GM23338 (cell line): ENCODE results near the gene FCHSD1. TPM values are rescaled to one million over a fixed set of nuclear protein-coding genes. Genes with fewer than 3 reads are reported as not detected.

ENCODE experiments used
- ATAC-seq: fragments of 200-7000 bp; cut with Tn5 transposase; 3 replicates; pipeline ENCODE4 v1.9.1; 2020
- DNase-seq: peaks from one replicate; pipeline ENCODE4 v3.0.0-alpha.2; 2015; ENCODE audit warnings: low spot score
- H2AFZ ChIP-seq: fragments of 200-600 bp; sonication (generic); 2 replicates; pipeline ENCODE4 v1.8.0; 2016; ENCODE audit warnings: antibody characterized with exemption, mild to moderate bottlenecking, moderate library complexity
- H3F3A ChIP-seq: fragments of 200-600 bp; sonication (generic); replicated peaks from 2 replicates; pipeline ENCODE4 v1.8.0; 2017; ENCODE audit warnings: antibody characterized with exemption, mixed run types, low read depth
- H3K27ac ChIP-seq: fragments of 200-600 bp; sonication (generic); 2 replicates; pipeline ENCODE4 v1.6.1; 2016; ENCODE audit warnings: low read depth
- H3K27me3 ChIP-seq: fragments of 200-600 bp; sonication (generic); 2 replicates; pipeline ENCODE4 v1.8.0; 2016; ENCODE audit warnings: mild to moderate bottlenecking, mixed run types, moderate library complexity; ENCODE audit not compliant: insufficient read depth
- H3K36me3 ChIP-seq: fragments of 200-600 bp; sonication (generic); 2 replicates; pipeline ENCODE4 v1.8.0; 2016; ENCODE audit warnings: mild to moderate bottlenecking; ENCODE audit not compliant: insufficient read depth
- H3K4me1 ChIP-seq: fragments of 200-600 bp; sonication (generic); 2 replicates; pipeline ENCODE4 v1.8.0; 2016; ENCODE audit warnings: mild to moderate bottlenecking, moderate library complexity; ENCODE audit not compliant: insufficient read depth
- H3K4me2 ChIP-seq: fragments of 200-600 bp; sonication (generic); 2 replicates; pipeline ENCODE4 v1.7.1; 2017; ENCODE audit warnings: mixed run types
- H3K4me3 ChIP-seq: fragments of 200-600 bp; sonication (generic); 2 replicates; pipeline ENCODE4 v1.6.1; 2016; ENCODE audit warnings: mixed run types
- H3K79me2 ChIP-seq: fragments of 200-600 bp; sonication (generic); replicated peaks from 2 replicates; pipeline ENCODE4 v1.8.0; 2017; ENCODE audit warnings: mild to moderate bottlenecking; ENCODE audit not compliant: insufficient read depth
- H3K9me2 ChIP-seq: fragments of 200-600 bp; sonication (generic); 2 replicates; pipeline ENCODE4 v1.8.0; 2017; ENCODE audit not compliant: insufficient read depth
- H4K20me1 ChIP-seq: fragments of 200-600 bp; sonication (generic); replicated peaks from 2 replicates; pipeline ENCODE4 v1.8.0; 2017; ENCODE audit warnings: mild to moderate bottlenecking; ENCODE audit not compliant: insufficient read depth
- H3K27ac Mint-ChIP-seq: 2 replicates; pipeline ENCODE4 v1.8.0; 2020; ENCODE audit warnings: inconsistent platforms, mild to moderate bottlenecking, moderate library complexity, mixed read lengths
- H3K27me3 Mint-ChIP-seq: 3 replicates; pipeline ENCODE4 v1.8.0; 2022; ENCODE audit warnings: low read depth, mild to moderate bottlenecking, moderate library complexity, mixed read lengths, inconsistent platforms; ENCODE audit not compliant: insufficient read depth, poor library complexity
- H3K36me3 Mint-ChIP-seq: 3 replicates; pipeline ENCODE4 v1.8.0; 2021; ENCODE audit warnings: low read depth, mild to moderate bottlenecking, inconsistent platforms, moderate library complexity, mixed read lengths
- H3K4me1 Mint-ChIP-seq: 3 replicates; pipeline ENCODE4 v1.8.0; 2020; ENCODE audit warnings: mild to moderate bottlenecking, inconsistent platforms, mixed read lengths
- H3K4me3 Mint-ChIP-seq: 3 replicates; pipeline ENCODE4 v1.8.0; 2021; ENCODE audit warnings: moderate library complexity, mild to moderate bottlenecking, inconsistent platforms, mixed read lengths
- H3K9me3 Mint-ChIP-seq: 3 replicates; pipeline ENCODE4 v1.8.0; 2020; ENCODE audit warnings: moderate library complexity, mild to moderate bottlenecking, inconsistent platforms, mixed read lengths
- CREB1 ChIP-seq: fragments of 250-450 bp; sonication (Bioruptor Pico); IDR thresholded peaks from 2 replicates; pipeline ENCODE4 v1.5.0; 2020; ENCODE audit warnings: low read depth, mild to moderate bottlenecking, moderate library complexity
- CTCF ChIP-seq, 2 experiments: fragments of 200-600 bp in 1 of 2; sonication (generic) in 1 of 2; conservative IDR thresholded peaks; 2 replicates each; pipeline versions ENCODE4 v1.5.1 to v1.6.1; 2016 to 2017; ENCODE audit warnings: antibody characterized with exemption in 2 of 2, low read depth in 2 of 2, mild to moderate bottlenecking in 2 of 2, moderate library complexity in 1 of 2
- ETS1 ChIP-seq: IDR thresholded peaks from 2 replicates; pipeline ENCODE4 v1.6.1; 2016; ENCODE audit warnings: antibody characterized with exemption
- EZH2 ChIP-seq: fragments of 200-600 bp; sonication (generic); IDR thresholded peaks from one replicate; pipeline ENCODE4 v1.8.0; 2017; ENCODE audit warnings: antibody characterized with exemption, mild to moderate bottlenecking, low read depth; ENCODE audit not compliant: unreplicated experiment
- EZH2phosphoT487 ChIP-seq: fragments of 200-600 bp; sonication (generic); IDR thresholded peaks from one replicate; pipeline ENCODE4 v1.8.1; 2018; ENCODE audit warnings: antibody characterized with exemption; ENCODE audit not compliant: unreplicated experiment
- JUNB ChIP-seq: IDR thresholded peaks from one replicate; pipeline ENCODE4 v1.6.1; 2016; ENCODE audit warnings: antibody characterized with exemption; ENCODE audit not compliant: unreplicated experiment
- NANOG ChIP-seq: IDR thresholded peaks from 2 replicates; pipeline ENCODE4 v1.6.1; 2016; ENCODE audit warnings: antibody characterized with exemption, borderline replicate concordance
- POLR2AphosphoS5 ChIP-seq: IDR thresholded peaks from 2 replicates; pipeline ENCODE4 v1.6.1; 2016; ENCODE audit warnings: antibody characterized with exemption, low read depth
- REST ChIP-seq: IDR thresholded peaks from one replicate; pipeline ENCODE4 v1.6.1; 2018; ENCODE audit warnings: antibody characterized with exemption; ENCODE audit not compliant: unreplicated experiment
- STAT1 ChIP-seq: IDR thresholded peaks from one replicate; pipeline ENCODE4 v1.6.1; 2016; ENCODE audit warnings: antibody characterized with exemption; ENCODE audit not compliant: unreplicated experiment
- ZNF114 ChIP-seq: fragments of 250-450 bp; sonication (Bioruptor Pico); IDR thresholded peaks from 2 replicates; pipeline ENCODE4 v1.5.0; 2020; ENCODE audit warnings: mild to moderate bottlenecking, moderate library complexity
- ZNF331 ChIP-seq: fragments of 250-450 bp; sonication (Bioruptor Pico); IDR thresholded peaks from 2 replicates; pipeline ENCODE4 v1.5.0; 2020; ENCODE audit warnings: low read depth, mild to moderate bottlenecking, moderate library complexity
- polyA plus RNA-seq: library from polyadenylated mRNA; unstranded; fragments of >200 nt; fragmentation: Nextera tagmentation; extraction: Ambion mirVana; gene quantifications from 2 replicates; pipeline ENCODE4 v1.2.1, GENCODE V29; 2016
- total RNA-seq: library from RNA; depleted of rRNA; stranded (reverse); fragments of >200 nt; shearing (Covaris generic); gene quantifications from 2 replicates; pipeline ENCODE4 v1.2.3, GENCODE V29; 2014
- TF ChIP-seq, protein P1 (sequence below): fragments of 250-450 bp; sonication (Bioruptor Pico); IDR thresholded peaks from 2 replicates; pipeline ENCODE4 v1.5.0; 2020; ENCODE audit warnings: mild to moderate bottlenecking, moderate library complexity

Gene FCHSD1
- total and polyA plus RNA-seq, 2 experiments from 2014 or later = 24.7 to 46.6 TPM

DNA sequence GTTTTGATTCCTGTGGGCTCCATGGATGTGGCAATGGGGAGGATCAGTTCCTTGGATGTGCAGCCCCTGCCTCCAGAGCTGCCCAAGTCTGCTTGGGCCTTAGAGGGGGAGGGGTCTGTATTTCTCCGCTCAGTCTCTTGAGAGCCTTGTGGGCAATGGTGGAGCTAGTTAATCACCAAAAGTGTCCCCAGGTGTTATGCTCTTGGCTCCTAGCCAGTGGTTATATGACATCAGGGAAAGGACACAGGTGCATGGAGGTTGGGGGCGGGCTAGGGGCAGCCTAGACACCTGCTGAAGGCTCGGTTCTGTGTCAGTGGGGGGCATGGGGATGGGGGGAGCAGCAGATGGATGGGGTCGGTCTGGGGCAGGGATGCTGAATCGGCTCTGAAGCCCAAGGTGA lies 43.3 kb upstream of the FCHSD1 start:
- H3K9me3 Mint-ChIP-seq = no peaks in the 10 kb centered on the region
- ATAC-seq = no peak
- Histone ChIP-seq H3F3A (0 out of 2 replicates have a peak, but pooled peaks cover 3% of the 10 kb centered on the region), H3K27me3 (no peaks in the 10 kb centered on the region), H3K4me3 (no peak overlapping the region), H3K9me2 (no peaks in the 10 kb centered on the region), H3K27ac (no peak overlapping the region), H2AFZ (no peak overlapping the region), H3K36me3 (no peaks in the 10 kb centered on the region), H3K79me2 (no peaks in the 10 kb centered on the region), H4K20me1 (no peaks in the 10 kb centered on the region), H3K4me2 (no peak overlapping the region), H3K4me1 (peaks cover 21% of the 10 kb centered on the region)
- H3K36me3 Mint-ChIP-seq = no peaks in the 10 kb centered on the region
- no peak for DNase-seq
- peaks cover 12% of the 10 kb centered on the region for H3K27me3 Mint-ChIP-seq
- H3K27ac Mint-ChIP-seq = no peak overlapping the region
- no peak for TF ChIP-seq REST
- no peak for TF ChIP-seq NANOG
- no peak for TF ChIP-seq ZNF331 (CRISPR knock-in tag)
- no peak for TF ChIP-seq ETS1
- TF ChIP-seq, protein P1, sequence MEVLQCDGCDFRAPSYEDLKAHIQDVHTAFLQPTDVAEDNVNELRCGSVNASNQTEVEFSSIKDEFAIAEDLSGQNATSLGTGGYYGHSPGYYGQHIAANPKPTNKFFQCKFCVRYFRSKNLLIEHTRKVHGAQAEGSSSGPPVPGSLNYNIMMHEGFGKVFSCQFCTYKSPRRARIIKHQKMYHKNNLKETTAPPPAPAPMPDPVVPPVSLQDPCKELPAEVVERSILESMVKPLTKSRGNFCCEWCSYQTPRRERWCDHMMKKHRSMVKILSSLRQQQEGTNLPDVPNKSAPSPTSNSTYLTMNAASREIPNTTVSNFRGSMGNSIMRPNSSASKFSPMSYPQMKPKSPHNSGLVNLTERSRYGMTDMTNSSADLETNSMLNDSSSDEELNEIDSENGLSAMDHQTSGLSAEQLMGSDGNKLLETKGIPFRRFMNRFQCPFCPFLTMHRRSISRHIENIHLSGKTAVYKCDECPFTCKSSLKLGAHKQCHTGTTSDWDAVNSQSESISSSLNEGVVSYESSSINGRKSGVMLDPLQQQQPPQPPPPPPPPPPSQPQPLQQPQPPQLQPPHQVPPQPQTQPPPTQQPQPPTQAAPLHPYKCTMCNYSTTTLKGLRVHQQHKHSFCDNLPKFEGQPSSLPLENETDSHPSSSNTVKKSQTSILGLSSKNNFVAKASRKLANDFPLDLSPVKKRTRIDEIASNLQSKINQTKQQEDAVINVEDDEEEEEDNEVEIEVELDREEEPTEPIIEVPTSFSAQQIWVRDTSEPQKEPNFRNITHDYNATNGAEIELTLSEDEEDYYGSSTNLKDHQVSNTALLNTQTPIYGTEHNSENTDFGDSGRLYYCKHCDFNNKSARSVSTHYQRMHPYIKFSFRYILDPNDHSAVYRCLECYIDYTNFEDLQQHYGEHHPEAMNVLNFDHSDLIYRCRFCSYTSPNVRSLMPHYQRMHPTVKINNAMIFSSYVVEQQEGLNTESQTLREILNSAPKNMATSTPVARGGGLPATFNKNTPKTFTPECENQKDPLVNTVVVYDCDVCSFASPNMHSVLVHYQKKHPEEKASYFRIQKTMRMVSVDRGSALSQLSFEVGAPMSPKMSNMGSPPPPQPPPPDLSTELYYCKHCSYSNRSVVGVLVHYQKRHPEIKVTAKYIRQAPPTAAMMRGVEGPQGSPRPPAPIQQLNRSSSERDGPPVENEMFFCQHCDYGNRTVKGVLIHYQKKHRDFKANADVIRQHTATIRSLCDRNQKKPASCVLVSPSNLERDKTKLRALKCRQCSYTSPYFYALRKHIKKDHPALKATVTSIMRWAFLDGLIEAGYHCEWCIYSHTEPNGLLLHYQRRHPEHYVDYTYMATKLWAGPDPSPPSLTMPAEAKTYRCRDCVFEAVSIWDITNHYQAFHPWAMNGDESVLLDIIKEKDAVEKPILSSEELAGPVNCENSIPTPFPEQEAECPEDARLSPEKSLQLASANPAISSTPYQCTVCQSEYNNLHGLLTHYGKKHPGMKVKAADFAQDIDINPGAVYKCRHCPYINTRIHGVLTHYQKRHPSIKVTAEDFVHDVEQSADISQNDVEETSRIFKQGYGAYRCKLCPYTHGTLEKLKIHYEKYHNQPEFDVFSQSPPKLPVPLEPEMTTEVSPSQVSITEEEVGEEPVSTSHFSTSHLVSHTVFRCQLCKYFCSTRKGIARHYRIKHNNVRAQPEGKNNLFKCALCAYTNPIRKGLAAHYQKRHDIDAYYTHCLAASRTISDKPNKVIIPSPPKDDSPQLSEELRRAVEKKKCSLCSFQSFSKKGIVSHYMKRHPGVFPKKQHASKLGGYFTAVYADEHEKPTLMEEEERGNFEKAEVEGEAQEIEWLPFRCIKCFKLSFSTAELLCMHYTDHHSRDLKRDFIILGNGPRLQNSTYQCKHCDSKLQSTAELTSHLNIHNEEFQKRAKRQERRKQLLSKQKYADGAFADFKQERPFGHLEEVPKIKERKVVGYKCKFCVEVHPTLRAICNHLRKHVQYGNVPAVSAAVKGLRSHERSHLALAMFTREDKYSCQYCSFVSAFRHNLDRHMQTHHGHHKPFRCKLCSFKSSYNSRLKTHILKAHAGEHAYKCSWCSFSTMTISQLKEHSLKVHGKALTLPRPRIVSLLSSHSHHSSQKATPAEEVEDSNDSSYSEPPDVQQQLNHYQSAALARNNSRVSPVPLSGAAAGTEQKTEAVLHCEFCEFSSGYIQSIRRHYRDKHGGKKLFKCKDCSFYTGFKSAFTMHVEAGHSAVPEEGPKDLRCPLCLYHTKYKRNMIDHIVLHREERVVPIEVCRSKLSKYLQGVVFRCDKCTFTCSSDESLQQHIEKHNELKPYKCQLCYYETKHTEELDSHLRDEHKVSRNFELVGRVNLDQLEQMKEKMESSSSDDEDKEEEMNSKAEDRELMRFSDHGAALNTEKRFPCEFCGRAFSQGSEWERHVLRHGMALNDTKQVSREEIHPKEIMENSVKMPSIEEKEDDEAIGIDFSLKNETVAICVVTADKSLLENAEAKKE (CRISPR knock-in tag) = no peak
- no peak for TF ChIP-seq EZH2phosphoT487
- TF ChIP-seq POLR2AphosphoS5 = no peak
- no peak for TF ChIP-seq CREB1 (CRISPR knock-in tag)
- TF ChIP-seq EZH2 = no peak
- no peak for TF ChIP-seq STAT1
- TF ChIP-seq JUNB = no peak
- no peak for TF ChIP-seq CTCF (conservative IDR thresholded peaks at IDR 0.05; ENCODE audit: low read depth in 2 of 2)
- TF ChIP-seq ZNF114 (CRISPR knock-in tag) = no peak
- peaks cover 38% of the 10 kb centered on the region for H3K4me1 Mint-ChIP-seq
- no peak overlapping the region for H3K4me3 Mint-ChIP-seq
